Prostate gland (tissue), 2 donors: ENCODE measurements around the gene NLRP10. TPM values are rescaled to one million over a fixed set of nuclear protein-coding genes. Genes with fewer than 3 reads are reported as not detected.

Experiments
- DNase-seq: peaks from one replicate; pipeline ENCODE4 v3.0.0-alpha.2; 2019; ENCODE audit warnings: low spot score
- H3K27ac ChIP-seq, 2 donors: fragments of 200-600 bp; sonication (generic); 2 replicates each; pipeline ENCODE4 v1.5.1; 2017 to 2019
- H3K27me3 ChIP-seq: fragments of 200-600 bp; sonication (generic); replicated peaks from 2 replicates; pipeline ENCODE4 v1.5.1; 2019; ENCODE audit not compliant: insufficient read depth
- H3K36me3 ChIP-seq, 2 donors: fragments of 200-600 bp; sonication (generic); 1 replicate in 1 of 2; 2 replicates in 1 of 2; pipeline versions ENCODE4 v1.5.1 to v1.8.1; 2017 to 2019
- H3K4me1 ChIP-seq: fragments of 200-600 bp; sonication (generic); replicated peaks from 2 replicates; pipeline ENCODE4 v1.5.1; 2019
- H3K4me3 ChIP-seq, 2 donors: fragments of 200-600 bp; sonication (generic); 2 replicates each; pipeline ENCODE4 v1.5.1; 2017 to 2019
- H3K9me3 ChIP-seq: fragments of 200-600 bp; sonication (generic); 2 replicates; pipeline ENCODE4 v1.5.1; 2017
- CTCF ChIP-seq, 4 experiments: fragments of 200-600 bp in 2 of 4; fragments of 450-650 bp in 2 of 4; sonication (generic) in 2 of 4; IDR thresholded peaks; 1 replicate in 3 of 4; 2 replicates in 1 of 4; pipeline ENCODE4 v1.5.1; 2016 to 2019; ENCODE audit warnings: antibody characterized with exemption in 4 of 4, mild to moderate bottlenecking in 2 of 4, moderate library complexity in 2 of 4
- POLR2A ChIP-seq: fragments of 450-650 bp; IDR thresholded peaks from one replicate; pipeline ENCODE4 v1.6.1; 2016; ENCODE audit warnings: antibody characterized with exemption, mild to moderate bottlenecking
- POLR2AphosphoS5 ChIP-seq: sonication (generic); formaldehyde crosslinking; IDR thresholded peaks from one replicate; pipeline ENCODE4 v1.6.1; 2017; ENCODE audit warnings: antibody characterized with exemption
- WGBS: methylation state at CpG from one replicate; pipeline ENCODE4 v1.1.5; 2018; 5-methylcytosine and 5-hydroxymethylcytosine counted together
- intact Hi-C: fragments of 100-400 bp; cut with DNase I; formaldehyde crosslinking; loops from one replicate; pipeline ENCODE4 v1.14.2; 2022
- small RNA-seq, 2 donors: library from RNA; depleted of rRNA; stranded (forward); fragments of <200 nt; gene quantifications; one replicate each; pipeline ENCODE3, GENCODE V24; 2016
- total RNA-seq, 2 donors: library from RNA; depleted of rRNA; stranded (reverse); fragments of >200 nt; gene quantifications; one replicate each; pipeline ENCODE4 v1.1.0, GENCODE V29; 2016

The NLRP10 gene
- total RNA-seq, 2 donors from 2014 or later: not detected

DNA sequence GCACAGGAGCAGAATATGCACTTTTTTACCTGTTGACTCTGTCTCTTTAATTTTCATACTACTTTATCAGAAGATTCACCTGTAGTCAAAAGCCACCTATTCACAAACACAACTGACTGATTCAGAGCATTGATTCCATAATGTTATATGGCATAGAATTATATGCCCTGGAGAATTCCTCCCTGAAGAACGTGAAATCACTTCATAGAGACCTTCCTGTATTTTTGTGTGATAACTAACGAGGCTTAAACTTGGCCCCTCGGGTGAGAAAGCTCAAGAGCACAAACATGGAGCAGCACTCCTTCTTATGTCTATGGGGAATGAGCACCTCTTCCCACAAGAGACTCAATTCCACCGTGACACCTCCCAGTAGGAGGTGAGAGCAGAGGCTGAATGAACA lies 34.1 kb downstream of the NLRP10 start, which contains the start of gene OR10A6:
OR10A6 (minus strand) TSS at position 101 of the 400 bp plus-strand sequence. CDS start 2,606 bp downstream, outside the sequence.
- no peak within 1 kb of the TSS for H3K4me3 ChIP-seq

GRCh38 chr11:7927635-7928034 lies 37.6 kb downstream of the NLRP10 start:
- TF ChIP-seq CTCF (IDR thresholded peaks at IDR 0.05): no peak
- no peak for TF ChIP-seq POLR2AphosphoS5
- no peak for TF ChIP-seq POLR2A
- H3K4me1 ChIP-seq: no peaks in the 10 kb centered on the region
- no peak overlapping the region for H3K4me3 ChIP-seq
- H3K27me3 ChIP-seq: no peaks in the 10 kb centered on the region
- intact Hi-C loops: no loop called here
- DNase-seq: no peak
- no peaks in the 10 kb centered on the region for H3K36me3 ChIP-seq
- 87% methylated on average over 6 of the region's 6 CpGs for WGBS
- no peaks in the 10 kb centered on the region for H3K9me3 ChIP-seq
- H3K27ac ChIP-seq: no peak overlapping the region

More for the DNA sequence above, 34.1 kb downstream of the NLRP10 start, which contains the start of gene OR10A6:
- no peak within 1 kb of the TSS for H3K27ac ChIP-seq
- no peaks in the 10 kb centered on the region for H3K9me3 ChIP-seq
- H3K4me1 ChIP-seq: no peaks in the 10 kb centered on the region
- WGBS: 69% methylated on average over 4 of the region's 4 CpGs
- no peak for TF ChIP-seq CTCF (IDR thresholded peaks at IDR 0.05)
- TF ChIP-seq POLR2A: no peak
- TF ChIP-seq POLR2AphosphoS5: no peak
- H3K27me3 ChIP-seq: no peaks in the 10 kb centered on the region
- H3K36me3 ChIP-seq: no peaks in the 10 kb centered on the region
- intact Hi-C loops: no loop called here
- no peak for DNase-seq

GRCh38 chr11:7924536-7924935 lies 40.7 kb downstream of the NLRP10 start:
- H3K4me3 ChIP-seq: no peak overlapping the region
- no peaks in the 10 kb centered on the region for H3K27me3 ChIP-seq
- 67% methylated on average over 2 of the region's 2 CpGs for WGBS
- no peak overlapping the region for H3K27ac ChIP-seq
- H3K4me1 ChIP-seq: no peaks in the 10 kb centered on the region
- no peak for DNase-seq
- H3K9me3 ChIP-seq: no peaks in the 10 kb centered on the region
- no peaks in the 10 kb centered on the region for H3K36me3 ChIP-seq
- TF ChIP-seq POLR2A (no peak), POLR2AphosphoS5 (no peak), CTCF (IDR thresholded peaks at IDR 0.05) (no peak)
- intact Hi-C loops: no loop called here

DNA sequence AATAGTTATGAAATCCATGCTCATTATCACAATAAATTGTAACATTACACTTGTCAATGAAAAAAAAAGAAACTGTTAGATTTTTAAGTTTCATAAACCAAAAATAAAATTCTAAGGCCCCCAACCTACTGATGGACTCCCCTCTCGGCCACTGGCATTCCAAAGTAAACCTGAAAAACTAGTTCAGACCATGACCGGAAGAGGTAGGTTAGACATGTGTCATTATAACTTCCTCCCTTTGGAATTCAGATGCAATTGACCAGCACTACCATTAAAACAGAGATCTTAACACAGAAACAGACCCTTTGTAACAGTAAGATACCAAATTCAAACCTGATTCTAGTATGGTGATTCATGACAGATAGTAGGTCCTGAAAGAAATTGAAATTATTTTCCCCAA lies 47.1 kb downstream of the NLRP10 start:
- Histone ChIP-seq H3K27me3 (no peaks in the 10 kb centered on the region), H3K36me3 (no peaks in the 10 kb centered on the region), H3K9me3 (no peaks in the 10 kb centered on the region), H3K4me1 (no peaks in the 10 kb centered on the region), H3K4me3 (no peak overlapping the region), H3K27ac (no peak overlapping the region)
- TF ChIP-seq POLR2AphosphoS5 (no peak), CTCF (IDR thresholded peaks at IDR 0.05) (no peak), POLR2A (no peak)
- 53% methylated on average over 2 of the region's 2 CpGs for WGBS
- no peak for DNase-seq
- intact Hi-C loops: no loop called here

Small RNA genes lying within 50 kb of the gene (small RNA-seq; reads per million reads assigned to genes)
- gene COX6CP5: 0 reads per million in 2 donors

Other genes with a start within 250 kb of the NLRP10 start
- gene OR5P2, start 168.5 kb downstream of the NLRP10 start, total RNA-seq: under 1 TPM in 1 of 2 donors, not detected in 1; 0.91 TPM
- under 1 TPM in 1 of 2 donors, not detected in 1; 0.73 TPM for gene OR5P3, start 134.6 kb downstream of the NLRP10 start, total RNA-seq
- not detected for gene OR10A6, start 34.2 kb downstream of the NLRP10 start, total RNA-seq
- not detected for gene OR10A3, start 23.7 kb downstream of the NLRP10 start, total RNA-seq
- gene EIF3F, start 21.9 kb upstream of the NLRP10 start, total RNA-seq: 100 to 1,000 TPM; 321 to 473 TPM
- gene TUB, start 115.8 kb upstream of the NLRP10 start, total RNA-seq: 10 to 100 TPM in 1 of 2 donors, 1 to 10 TPM in 1; 9.2 to 14.5 TPM
- 10 to 100 TPM; 25.0 to 27.3 TPM for gene RIC3, start 203.6 kb upstream of the NLRP10 start, total RNA-seq